Measurements from ENCODE around the gene ADCK2. TPM values are rescaled to one million over a fixed set of nuclear protein-coding genes. Genes with fewer than 3 reads are reported as not detected.
A peak's percentile ranks its signal among the peaks of the same experiment; 100 is the strongest.

Gene ADCK2
- total RNA-seq, 4 donors from 2014 or later = 19.7 to 27.2 (median 23.3) TPM

DNA sequence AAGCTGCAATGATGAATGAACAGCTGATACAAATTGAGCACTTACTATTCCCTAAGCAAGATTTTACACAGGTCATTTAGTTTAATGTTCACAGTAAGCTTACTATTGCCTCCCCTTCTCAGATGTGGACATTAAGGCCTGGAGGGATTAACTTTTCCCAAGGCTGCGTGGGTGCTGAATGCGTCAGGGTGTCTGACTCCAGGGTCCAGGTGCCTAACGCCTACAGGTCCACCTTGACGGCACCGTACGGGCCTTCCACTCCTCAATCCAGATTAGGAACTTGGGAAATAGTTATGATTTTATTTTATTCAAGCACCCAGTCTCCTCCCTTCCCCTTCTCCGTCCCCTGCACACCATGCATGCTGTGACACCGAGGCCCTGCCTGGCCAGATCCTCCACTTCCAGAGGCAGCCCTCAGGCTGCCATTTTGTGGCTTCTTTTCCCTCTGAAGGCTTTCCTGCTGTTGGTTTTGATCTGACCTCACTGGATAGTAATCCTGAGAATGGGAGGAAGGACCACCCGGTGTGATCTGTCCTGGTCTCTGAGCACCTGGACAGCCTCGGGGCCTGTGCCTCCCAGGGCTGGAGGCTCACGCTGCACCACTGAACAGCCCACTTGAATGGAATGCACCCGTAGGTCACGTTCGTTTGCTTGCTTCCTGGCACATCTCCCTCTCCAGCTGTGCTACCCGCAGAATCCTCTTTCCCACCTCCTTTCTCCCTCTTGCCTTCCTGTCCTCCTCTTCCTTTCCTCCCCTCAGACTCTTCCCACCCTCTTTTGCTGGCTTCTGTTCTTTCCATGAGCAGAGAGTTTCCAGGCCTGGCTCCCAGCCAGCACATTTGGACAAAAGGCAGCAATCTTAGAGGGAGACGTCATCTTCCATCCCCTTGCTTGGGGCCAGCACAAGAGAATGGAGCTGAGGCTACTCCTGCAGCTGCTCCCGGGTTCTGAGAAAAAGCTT, 46.6 kb upstream of the ADCK2 start:
- in situ Hi-C loops (cut with MboI; ENCODE audit: low sequenced_read_pairs in 4 of 4) = no loop called here
- Histone ChIP-seq H3K27me3 (no peaks in the 10 kb centered on the region), H3K27ac (peak overlapping the region; percentile 58 to 69 (median 64)), H3K9me3 (no peaks in the 10 kb centered on the region), H3K4me1 (peaks cover 9 to 18% of the 10 kb centered on the region in 2 donors), H3K36me3 (no peaks in the 10 kb centered on the region), H3K4me3 (no peak overlapping the region)
- intact Hi-C loops (cut with DNase I; ENCODE audit: low total_unique reads) = no loop called here
- TF ChIP-seq, protein P1, sequence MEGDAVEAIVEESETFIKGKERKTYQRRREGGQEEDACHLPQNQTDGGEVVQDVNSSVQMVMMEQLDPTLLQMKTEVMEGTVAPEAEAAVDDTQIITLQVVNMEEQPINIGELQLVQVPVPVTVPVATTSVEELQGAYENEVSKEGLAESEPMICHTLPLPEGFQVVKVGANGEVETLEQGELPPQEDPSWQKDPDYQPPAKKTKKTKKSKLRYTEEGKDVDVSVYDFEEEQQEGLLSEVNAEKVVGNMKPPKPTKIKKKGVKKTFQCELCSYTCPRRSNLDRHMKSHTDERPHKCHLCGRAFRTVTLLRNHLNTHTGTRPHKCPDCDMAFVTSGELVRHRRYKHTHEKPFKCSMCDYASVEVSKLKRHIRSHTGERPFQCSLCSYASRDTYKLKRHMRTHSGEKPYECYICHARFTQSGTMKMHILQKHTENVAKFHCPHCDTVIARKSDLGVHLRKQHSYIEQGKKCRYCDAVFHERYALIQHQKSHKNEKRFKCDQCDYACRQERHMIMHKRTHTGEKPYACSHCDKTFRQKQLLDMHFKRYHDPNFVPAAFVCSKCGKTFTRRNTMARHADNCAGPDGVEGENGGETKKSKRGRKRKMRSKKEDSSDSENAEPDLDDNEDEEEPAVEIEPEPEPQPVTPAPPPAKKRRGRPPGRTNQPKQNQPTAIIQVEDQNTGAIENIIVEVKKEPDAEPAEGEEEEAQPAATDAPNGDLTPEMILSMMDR (IDR thresholded peaks at IDR 0.05 in 4 of 5, conservative IDR thresholded peaks at IDR 0.05 in 1 of 5) = no peak
- TF ChIP-seq POLR2A (IDR thresholded peaks at IDR 0.05) = no peak
- ATAC-seq (peak; percentile 69 to 74), DNase-seq (peak; percentile 67 to 81)

DNA sequence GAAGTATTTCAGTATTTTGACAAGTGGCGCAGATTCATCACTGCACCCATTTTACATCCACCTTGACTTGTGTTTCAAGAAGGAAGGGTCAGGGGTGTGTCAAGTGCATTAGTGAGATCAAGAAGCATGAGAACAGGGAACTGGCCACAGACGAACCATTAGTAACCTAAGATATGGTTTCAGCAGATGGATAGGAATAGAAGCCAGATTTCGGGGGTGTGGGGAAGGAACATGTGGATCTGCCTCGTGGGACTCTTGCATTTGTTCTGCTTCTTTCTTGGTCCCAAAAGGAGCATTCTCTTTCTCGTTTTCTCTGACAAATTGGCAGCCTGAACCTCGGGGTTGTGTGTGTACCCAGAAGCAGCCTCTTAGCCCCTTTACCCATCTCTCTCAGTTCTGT, 41.7 kb upstream of the ADCK2 start:
- DNase-seq (peak; percentile 25 to 44), ATAC-seq (peak; percentile 51 to 53)
- Histone ChIP-seq H3K4me1 (peaks cover 24% of the 10 kb centered on the region in 2 donors), H3K36me3 (no peaks in the 10 kb centered on the region), H3K27me3 (no peaks in the 10 kb centered on the region), H3K27ac (peak overlapping the region; percentile 52 to 75 (median 66)), H3K9me3 (no peaks in the 10 kb centered on the region), H3K4me3 (no peak overlapping the region)
- in situ Hi-C loops (cut with MboI; ENCODE audit: low sequenced_read_pairs in 4 of 4) (no loop called here), intact Hi-C loops (cut with DNase I; ENCODE audit: low total_unique reads) (no loop called here)
- TF ChIP-seq, protein P1 (IDR thresholded peaks at IDR 0.05 in 4 of 5, conservative IDR thresholded peaks at IDR 0.05 in 1 of 5) = no peak
- TF ChIP-seq POLR2A (IDR thresholded peaks at IDR 0.05) = no peak

DNA sequence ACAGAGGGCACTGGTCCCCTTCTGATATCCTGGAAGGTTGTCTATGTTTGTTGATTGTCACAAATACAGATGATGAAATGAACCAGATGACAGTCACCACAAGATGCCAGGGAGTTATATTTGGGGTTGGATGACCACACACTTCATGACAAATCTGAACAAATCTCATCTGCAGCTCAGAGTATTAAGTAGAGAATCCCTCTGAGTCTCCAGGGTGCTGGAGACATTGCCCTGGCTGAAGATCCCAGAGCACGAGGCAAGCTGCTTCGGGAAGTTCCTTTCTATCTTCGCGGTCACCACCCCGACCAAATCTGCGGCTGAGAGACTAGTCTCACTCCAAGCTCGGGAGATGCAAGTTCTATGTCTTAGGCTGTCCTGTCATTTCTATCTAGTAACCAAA, 41.1 kb upstream of the ADCK2 start:
- Histone ChIP-seq H3K4me1 (peaks cover 24 to 28% of the 10 kb centered on the region in 2 donors), H3K27me3 (no peaks in the 10 kb centered on the region), H3K4me3 (peak overlapping the region in 1 of 4 donors; percentile 11), H3K9me3 (no peaks in the 10 kb centered on the region), H3K36me3 (no peaks in the 10 kb centered on the region), H3K27ac (peak overlapping the region; percentile 52 to 75 (median 66))
- DNase-seq (peak; percentile 23 to 56), ATAC-seq (peak; percentile 65 to 84)
- intact Hi-C loops (cut with DNase I; ENCODE audit: low total_unique reads) = no loop called here
- TF ChIP-seq POLR2A (IDR thresholded peaks at IDR 0.05) = no peak
- TF ChIP-seq, protein P1 (IDR thresholded peaks at IDR 0.05 in 4 of 5, conservative IDR thresholded peaks at IDR 0.05 in 1 of 5) = no peak
- in situ Hi-C loops (cut with MboI; ENCODE audit: low sequenced_read_pairs in 4 of 4) = no loop called here

DNA sequence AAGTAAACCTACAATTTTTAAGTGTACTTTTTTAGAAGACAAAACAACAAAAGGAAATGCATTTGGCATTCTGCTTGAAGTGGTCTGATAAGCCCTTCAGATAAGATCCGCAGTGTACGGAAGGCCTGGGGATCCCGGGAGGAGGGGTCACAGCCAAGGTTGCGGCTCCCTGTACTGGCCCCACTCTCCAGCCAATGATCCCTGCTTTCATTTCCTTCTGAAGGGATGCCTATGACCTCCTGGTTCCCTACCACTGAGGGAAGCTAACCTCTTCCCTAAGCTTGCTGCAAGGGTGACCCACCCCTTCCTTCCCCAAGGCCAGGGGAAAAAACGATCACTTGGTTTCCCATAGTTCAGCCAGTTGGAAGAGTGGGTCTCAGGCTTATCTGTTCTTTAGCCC, 37.4 kb upstream of the ADCK2 start:
- in situ Hi-C loops (cut with MboI; ENCODE audit: low sequenced_read_pairs in 4 of 4) (no loop called here), intact Hi-C loops (cut with DNase I; ENCODE audit: low total_unique reads) (no loop called here)
- no peak for ATAC-seq

More for the DNA sequence above, 37.4 kb upstream of the ADCK2 start:
- peaks cover 20 to 25% of the 10 kb centered on the region in 2 donors for H3K4me1 ChIP-seq
- H3K27me3 ChIP-seq = peaks cover 9 to 21% (median 11%) of the 10 kb centered on the region in 3 donors
- peak overlapping the region; percentile 52 to 61 (median 54) for H3K27ac ChIP-seq
- no peak for TF ChIP-seq POLR2A (IDR thresholded peaks at IDR 0.05)
- TF ChIP-seq, protein P1 (IDR thresholded peaks at IDR 0.05 in 4 of 5, conservative IDR thresholded peaks at IDR 0.05 in 1 of 5) = no peak
- H3K9me3 ChIP-seq = no peaks in the 10 kb centered on the region
- DNase-seq = no peak
- no peak overlapping the region for H3K4me3 ChIP-seq
- H3K36me3 ChIP-seq = no peaks in the 10 kb centered on the region
